Gastroesophageal sphincter (tissue), 3 donors: Measurements from ENCODE around the gene WASF3.

Experiments used
- POLR2A ChIP-seq, 2 donors: fragments of 450-650 bp; IDR thresholded peaks; one replicate each; pipeline ENCODE4 v1.6.1; 2017; ENCODE audit warnings: antibody characterized with exemption in 2 of 2, mild to moderate bottlenecking in 2 of 2, moderate library complexity in 1 of 2
- POLR2AphosphoS5 ChIP-seq: sonication (generic); formaldehyde crosslinking; IDR thresholded peaks from one replicate; pipeline ENCODE4 v1.6.1; 2017; ENCODE audit warnings: antibody characterized with exemption
- TF ChIP-seq, protein P1 (sequence below), 4 experiments: fragments of 200-600 bp in 2 of 4; fragments of 450-650 bp in 2 of 4; sonication (generic) in 1 of 4; IDR thresholded peaks; one replicate each; pipeline ENCODE4 v1.5.1; 2017 to 2019; ENCODE audit warnings: antibody characterized with exemption in 4 of 4, mild to moderate bottlenecking in 2 of 4, moderate library complexity in 2 of 4

DNA sequence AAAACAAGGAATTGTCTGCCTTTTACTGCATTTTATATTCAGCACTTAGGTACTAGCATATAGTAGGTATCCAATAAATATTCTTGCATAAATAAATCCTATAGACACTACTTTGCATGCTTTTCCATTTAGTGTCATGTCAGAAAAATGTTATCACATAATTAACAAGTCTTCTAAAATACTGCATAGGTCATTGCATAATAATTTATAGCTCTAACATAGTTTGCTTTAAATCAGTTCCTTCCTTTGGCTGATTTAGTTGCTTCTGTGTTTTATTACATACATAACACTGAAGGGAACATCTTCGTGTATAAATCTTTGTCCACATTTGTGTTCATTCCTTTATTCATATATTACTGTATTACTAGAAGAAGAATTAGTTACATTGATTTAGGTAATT is 36.2 kb downstream of the WASF3 start:
- TF ChIP-seq POLR2AphosphoS5 (no peak), POLR2A (IDR thresholded peaks at IDR 0.05) (no peak)
- TF ChIP-seq, protein P1, sequence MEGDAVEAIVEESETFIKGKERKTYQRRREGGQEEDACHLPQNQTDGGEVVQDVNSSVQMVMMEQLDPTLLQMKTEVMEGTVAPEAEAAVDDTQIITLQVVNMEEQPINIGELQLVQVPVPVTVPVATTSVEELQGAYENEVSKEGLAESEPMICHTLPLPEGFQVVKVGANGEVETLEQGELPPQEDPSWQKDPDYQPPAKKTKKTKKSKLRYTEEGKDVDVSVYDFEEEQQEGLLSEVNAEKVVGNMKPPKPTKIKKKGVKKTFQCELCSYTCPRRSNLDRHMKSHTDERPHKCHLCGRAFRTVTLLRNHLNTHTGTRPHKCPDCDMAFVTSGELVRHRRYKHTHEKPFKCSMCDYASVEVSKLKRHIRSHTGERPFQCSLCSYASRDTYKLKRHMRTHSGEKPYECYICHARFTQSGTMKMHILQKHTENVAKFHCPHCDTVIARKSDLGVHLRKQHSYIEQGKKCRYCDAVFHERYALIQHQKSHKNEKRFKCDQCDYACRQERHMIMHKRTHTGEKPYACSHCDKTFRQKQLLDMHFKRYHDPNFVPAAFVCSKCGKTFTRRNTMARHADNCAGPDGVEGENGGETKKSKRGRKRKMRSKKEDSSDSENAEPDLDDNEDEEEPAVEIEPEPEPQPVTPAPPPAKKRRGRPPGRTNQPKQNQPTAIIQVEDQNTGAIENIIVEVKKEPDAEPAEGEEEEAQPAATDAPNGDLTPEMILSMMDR (IDR thresholded peaks at IDR 0.05) = no peak
